NCI-H187 (cell line): ENCODE results near the gene INSRR.

Source experiments
- DNase-seq, 2 experiments: peaks; one replicate each; lab custom pipeline; 2025; lab: John Stamatoyannopoulos, UW

The INSRR gene

GRCh38 chr1:156848461-156849150 is 10.3 kb downstream of the INSRR start:
- no peak for DNase-seq

GRCh38 chr1:156847591-156848460 is 11.1 kb downstream of the INSRR start:
- no peak for DNase-seq

GRCh38 chr1:156846643-156847042 is 12.3 kb downstream of the INSRR start:
- no peak for DNase-seq

- DNase-seq: no peak
Measured at GRCh38 chr1:156845953-156846545, 12.9 kb downstream of the INSRR start.

GRCh38 chr1:156845055-156845952 is 13.6 kb downstream of the INSRR start:
- DNase-seq: no peak

GRCh38 chr1:156844638-156845037 is 14.3 kb downstream of the INSRR start:
- no peak for DNase-seq

GRCh38 chr1:156844102-156844501 is 14.8 kb downstream of the INSRR start:
- no peak for DNase-seq

GRCh38 chr1:156842618-156843300 is 16.2 kb downstream of the INSRR start:
- no peak for DNase-seq

GRCh38 chr1:156841295-156841855 is 17.5 kb downstream of the INSRR start:
- DNase-seq: no peak

GRCh38 chr1:156840898-156841279 is 18.0 kb downstream of the INSRR start:
- DNase-seq: no peak

- no peak for DNase-seq
Measured at GRCh38 chr1:156840186-156840897, 18.6 kb downstream of the INSRR start.

GRCh38 chr1:156839426-156840109 is 19.3 kb downstream of the INSRR start:
- peak; percentile 63 to 75 for DNase-seq

GRCh38 chr1:156838972-156839371 is 19.9 kb downstream of the INSRR start:
- DNase-seq: peak in 1 of 2 experiments; percentile 39

GRCh38 chr1:156836892-156837291 is 22.0 kb downstream of the INSRR start:
- no peak for DNase-seq

- no peak for DNase-seq
Measured at GRCh38 chr1:156836041-156836654, 22.8 kb downstream of the INSRR start.

GRCh38 chr1:156834322-156834721 is 24.6 kb downstream of the INSRR start:
- no peak for DNase-seq

GRCh38 chr1:156833603-156834002 is 25.3 kb downstream of the INSRR start:
- DNase-seq: no peak

- no peak for DNase-seq
Measured at GRCh38 chr1:156832434-156832833, 26.5 kb downstream of the INSRR start.
